Pulmonary artery endothelial cell (primary cell): ENCODE results near the gene PITPNM3. TPM values are rescaled to one million over a fixed set of nuclear protein-coding genes. Genes with fewer than 3 reads are reported as not detected.
"Not testable (repeated sequence)": the region's sequence is repeated elsewhere in the genome, so short reads cannot be mapped to it uniquely, and the experiment has no call there.

ENCODE experiments used
- DNase-seq: peaks from one replicate; pipeline ENCODE4 v3.0.0-alpha.2; 2011; ENCODE audit warnings: low read depth, low spot score
- total RNA-seq: library from RNA; depleted of rRNA; stranded (reverse); fragments of >200 nt; gene quantifications from 2 replicates; pipeline ENCODE4 v1.2.3, GENCODE V29; 2014

The PITPNM3 gene
- total RNA-seq, 1 donor from 2014 or later = 1.6 TPM

GRCh38 chr17:6502142-6502541 is 54.2 kb downstream of the PITPNM3 start:
- no peak for DNase-seq

GRCh38 chr17:6501359-6501758 is 55.0 kb downstream of the PITPNM3 start:
- no peak for DNase-seq

DNA sequence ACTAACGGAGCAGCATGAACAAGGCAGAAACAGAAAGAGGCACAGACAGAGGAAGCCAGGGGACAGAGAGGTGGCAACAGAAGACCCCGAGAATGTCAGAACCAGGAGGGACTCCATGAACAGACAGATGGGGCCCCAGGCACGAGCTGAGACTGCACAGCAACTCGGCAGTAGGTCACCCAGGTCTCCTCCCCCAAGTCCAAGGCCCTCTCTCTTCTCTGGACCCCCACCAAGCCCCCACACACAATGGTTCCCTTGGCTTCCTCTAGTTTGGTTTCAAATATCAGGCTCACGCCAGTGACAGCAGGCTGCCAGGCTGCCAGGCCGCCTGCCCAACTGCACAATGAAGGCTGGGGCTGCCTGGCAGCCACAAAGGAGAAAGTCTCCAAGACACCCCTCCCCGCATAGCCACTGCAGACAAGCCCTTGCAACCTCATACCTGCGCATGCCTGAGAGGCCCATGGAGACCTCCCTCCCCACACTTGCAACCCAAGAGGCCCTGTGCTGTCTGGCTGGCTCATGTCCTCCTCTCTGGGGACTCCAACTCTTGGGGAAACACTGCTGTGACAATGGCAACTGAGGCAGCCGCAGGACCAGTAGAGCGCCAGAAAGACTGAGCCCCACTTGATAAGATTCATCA is 57.3 kb downstream of the PITPNM3 start:
- DNase-seq = no peak

DNA sequence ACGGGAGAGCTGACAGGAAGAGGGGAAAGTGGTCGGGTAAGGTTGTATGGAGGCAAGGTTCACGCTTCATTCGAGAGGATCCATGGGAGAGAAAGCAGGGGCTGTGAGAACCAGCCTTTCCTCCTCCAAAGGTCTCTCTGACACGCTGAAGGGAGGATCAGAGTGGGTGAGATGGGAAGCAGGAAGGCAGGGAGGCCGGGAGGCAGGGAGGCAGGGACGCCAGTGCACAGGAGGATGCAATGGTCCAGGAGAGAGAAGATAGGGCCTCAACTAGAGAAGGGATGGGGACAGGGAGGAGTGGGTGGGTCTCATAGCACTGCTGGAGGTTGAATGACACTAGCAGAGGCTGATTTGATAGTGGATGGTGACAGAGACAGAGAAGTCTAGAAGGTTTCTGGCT is 58.0 kb downstream of the PITPNM3 start:
- no peak for DNase-seq

GRCh38 chr17:6497496-6498221 is 58.7 kb downstream of the PITPNM3 start:
- DNase-seq = no peak

DNA sequence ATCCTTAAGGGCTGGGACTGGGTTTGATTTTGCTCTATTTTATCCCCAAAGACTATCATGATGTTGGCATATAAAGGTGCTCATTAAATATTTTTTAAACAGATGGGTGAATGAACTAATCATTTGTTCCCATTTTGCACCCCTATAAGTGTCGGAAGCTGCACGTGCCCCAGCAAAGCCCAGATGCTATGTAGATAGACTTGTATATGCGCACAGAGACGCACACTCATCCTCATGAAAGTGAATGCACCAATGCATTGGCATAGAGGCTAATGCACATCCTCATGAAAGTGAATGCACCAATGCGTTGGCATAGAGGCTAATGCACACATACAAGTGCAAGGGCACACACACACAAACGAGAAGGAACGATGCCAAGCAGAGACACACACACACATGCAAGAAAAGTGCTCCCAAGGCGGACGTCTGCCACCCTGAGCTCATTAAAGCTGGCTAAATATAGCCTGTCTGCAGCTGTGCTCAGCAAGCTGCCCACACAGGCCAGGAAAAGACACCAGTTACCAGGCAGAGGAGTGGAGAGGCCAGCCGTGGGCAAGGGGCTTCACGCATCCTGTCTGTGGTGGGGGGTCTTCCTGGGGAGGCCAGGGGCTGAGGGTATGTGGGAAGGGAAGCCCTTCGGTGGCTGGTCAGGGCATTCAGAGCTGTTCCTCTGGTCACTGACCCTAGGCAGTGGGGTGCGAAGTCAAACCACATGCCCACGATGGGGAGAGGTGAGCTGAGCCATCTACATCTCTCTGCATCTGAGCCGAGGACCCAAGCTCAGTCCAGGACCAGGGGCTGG is 59.5 kb downstream of the PITPNM3 start:
- no peak for DNase-seq

DNA sequence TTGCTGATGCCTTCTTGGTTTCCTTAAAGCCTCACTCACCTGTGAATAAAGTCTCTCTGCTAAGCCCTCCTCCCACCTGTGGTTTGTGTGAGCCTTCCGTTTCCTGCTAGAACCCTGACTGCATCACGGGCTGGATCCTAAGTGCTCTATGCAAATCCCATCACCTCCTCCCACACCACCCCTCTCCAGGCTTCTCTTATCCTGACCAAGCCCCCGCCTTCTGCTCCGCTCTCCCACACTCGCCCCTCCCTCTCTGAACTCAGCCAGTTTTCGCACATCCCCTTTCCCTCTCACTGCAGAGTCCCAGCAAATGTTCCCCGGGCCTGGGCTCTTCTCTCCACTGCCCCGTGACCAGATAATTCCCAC is 60.3 kb downstream of the PITPNM3 start:
- DNase-seq = no peak

GRCh38 chr17:6495450-6496115 is 60.8 kb downstream of the PITPNM3 start:
- no peak for DNase-seq

DNA sequence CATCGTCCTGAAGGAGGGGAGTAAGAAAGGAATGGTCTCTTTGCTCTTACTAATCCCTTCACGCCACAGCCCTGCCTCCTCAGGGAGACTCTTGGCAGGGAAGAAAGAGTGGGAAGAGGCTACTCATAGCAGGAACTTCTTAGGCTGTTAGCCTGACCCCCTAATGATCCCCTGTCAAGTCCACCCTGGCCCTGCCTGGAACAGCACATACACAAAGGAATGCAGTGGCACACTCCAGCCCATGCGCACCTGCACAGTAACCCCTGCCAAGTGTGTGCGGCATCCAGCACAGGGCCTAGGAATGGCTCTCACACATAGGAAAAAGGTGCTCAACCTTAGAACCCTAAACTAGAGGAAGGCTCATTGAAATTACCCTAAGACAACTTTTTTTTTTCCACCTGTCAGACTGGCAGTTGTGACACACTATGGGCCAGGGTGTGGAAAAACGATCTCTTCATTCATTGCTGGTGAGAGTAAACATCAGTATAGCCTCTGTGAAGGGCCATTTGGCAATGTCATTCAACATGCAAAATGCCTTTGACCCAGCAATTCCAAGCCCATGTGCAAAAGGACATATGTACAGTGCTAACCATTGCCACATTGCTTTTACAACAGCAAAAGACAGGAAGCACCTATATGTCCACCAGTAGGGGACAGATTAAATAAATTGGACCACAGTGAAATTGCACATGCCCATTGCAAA is 62.0 kb downstream of the PITPNM3 start:
- DNase-seq = no peak

- DNase-seq = no peak
These were observed 63.3 kb downstream of the PITPNM3 start for GRCh38 chr17:6492892-6493674.

GRCh38 chr17:6491071-6491700 is 65.2 kb downstream of the PITPNM3 start:
- DNase-seq = no peak

DNA sequence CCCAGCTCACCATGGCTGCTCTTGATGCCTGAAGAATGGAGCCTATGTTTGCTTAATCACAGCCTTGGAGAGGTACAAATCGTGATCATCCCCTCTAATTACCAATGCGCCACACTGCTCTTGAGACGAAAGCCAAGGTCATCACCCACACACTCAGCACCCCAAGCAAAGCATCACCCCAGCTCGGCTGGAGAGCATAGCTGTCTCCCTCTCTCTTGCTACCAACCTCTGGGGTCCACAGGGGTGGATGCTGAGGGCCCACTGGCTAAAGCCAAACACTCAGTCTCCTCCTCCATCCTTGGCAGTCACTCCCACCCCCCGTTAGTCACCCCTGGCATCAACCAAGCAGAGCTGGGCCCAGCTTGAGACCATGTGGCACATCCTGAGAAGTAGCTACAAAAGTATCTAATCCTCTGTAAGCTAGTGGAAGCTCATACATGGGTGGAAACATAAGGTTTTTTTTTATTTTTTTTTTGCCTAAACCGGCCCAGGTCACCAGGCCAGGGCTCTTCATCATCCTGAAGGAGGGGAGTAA is 67.3 kb downstream of the PITPNM3 start:
- DNase-seq = no peak

- DNase-seq = no peak
These were observed 68.3 kb downstream of the PITPNM3 start for GRCh38 chr17:6488008-6488539.

- no peak for DNase-seq
These were observed 68.9 kb downstream of the PITPNM3 start for GRCh38 chr17:6487251-6488007.

DNA sequence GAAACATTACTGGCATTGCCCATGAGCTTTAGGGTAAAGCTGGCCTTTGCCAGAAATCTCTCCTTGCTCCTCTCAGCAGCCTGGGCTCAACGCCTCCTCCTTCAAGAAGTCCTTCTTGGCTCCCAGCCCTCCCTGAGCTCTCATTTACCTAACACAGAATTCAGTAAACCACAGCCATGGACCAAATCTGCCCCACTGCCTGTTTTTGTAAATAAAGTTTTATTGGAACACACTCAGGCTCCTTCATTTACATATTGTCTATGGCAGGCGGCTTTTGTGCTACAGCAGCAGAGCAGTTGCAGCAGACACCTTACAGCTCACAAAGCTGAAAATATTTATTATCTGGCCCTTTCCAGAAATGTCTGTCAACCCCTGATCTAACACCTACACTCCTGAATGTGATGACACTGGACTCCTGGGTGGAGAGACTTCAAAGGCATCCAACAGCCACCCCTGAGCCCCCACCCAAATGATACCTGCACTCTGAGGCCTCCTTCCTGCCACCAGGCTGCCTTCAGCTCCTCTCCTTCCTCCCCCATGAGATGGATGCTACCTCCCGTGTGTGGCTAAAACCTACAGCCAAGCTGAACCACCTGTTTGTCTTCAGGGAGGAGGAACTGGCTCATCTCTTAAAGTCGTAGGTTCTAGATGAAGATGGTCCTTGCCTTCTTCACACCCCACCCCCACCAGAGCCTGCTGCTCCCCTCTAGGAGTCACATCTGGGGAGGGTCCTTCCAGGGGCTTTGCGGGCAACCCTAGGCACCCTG is 70.5 kb downstream of the PITPNM3 start:
- DNase-seq = no peak

DNA sequence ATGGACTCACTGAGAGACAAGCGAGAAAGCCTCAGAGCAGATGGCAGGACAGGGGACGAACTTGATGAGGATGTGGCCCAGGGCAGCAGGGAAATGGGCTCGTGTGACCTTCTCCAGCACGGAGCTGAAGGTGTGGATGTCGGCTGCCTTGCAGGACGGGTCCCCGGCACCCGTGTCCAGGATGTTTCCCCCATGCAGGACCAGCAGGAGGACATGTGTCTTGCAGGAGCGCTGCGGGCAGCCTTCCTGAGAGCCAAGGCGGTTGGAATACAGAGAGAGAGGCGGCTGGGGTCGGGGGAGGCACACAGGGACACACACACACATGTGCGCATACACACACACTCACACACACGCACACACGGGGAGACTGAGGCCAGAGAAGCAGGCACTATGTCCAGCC is 72.8 kb downstream of the PITPNM3 start:
- no peak for DNase-seq

DNA sequence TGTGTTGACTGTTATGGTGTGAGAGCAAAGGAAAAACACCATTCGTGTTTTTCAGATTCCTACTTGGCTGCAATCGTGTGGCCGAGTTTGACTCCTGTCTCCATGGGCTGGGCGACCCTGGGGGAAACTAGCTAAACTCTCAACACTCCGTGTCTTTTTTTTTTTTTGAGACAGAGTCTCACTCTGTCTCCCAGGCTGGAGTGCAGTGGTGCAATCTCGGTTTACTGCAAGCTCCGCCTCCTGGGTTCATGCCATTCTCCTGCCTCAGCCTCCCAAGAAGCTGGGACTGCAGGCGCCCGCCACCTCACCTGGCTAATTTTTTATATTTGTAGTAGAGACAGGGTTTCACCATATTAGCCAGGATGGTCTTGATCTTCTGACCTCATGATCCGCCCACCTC is 73.6 kb downstream of the PITPNM3 start:
- not testable (repeated sequence) for DNase-seq

- no peak for DNase-seq
These were observed 74.3 kb downstream of the PITPNM3 start for GRCh38 chr17:6482105-6482455.
